SK-N-MC (cell line): Measurements from ENCODE around the gene CFAP206.

ENCODE experiments used
- EZH2 ChIP-seq: fragments of 200-600 bp; sonication (generic); IDR thresholded peaks from one replicate; pipeline ENCODE4 v1.6.1; 2017; ENCODE audit warnings: antibody characterized with exemption
- POLR2AphosphoS5 ChIP-seq: IDR thresholded peaks from 2 replicates; pipeline ENCODE4 v1.6.1; 2012; ENCODE audit warnings: mild to moderate bottlenecking, low read depth, low read length, borderline replicate concordance

DNA sequence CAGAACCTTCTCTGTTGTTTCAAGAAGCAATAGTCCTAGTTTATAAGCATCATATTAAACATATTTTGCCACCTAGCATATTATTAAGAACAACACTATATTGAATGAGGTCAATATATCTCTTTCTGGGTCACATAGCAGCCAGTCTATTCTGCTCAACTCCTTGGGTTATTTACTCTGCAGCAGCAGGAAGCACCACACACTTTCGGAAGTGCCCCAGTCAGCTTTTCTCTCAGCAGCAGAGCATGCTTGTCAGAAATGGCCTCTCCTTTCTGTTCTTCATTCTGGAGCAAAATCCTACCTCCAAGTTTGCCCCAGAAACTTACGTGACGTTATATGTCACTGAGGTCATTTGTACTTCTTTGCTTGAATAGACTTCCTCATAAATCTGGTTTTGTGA, 22.7 kb downstream of the CFAP206 start:
- no peak for TF ChIP-seq EZH2
- no peak for TF ChIP-seq POLR2AphosphoS5
